Fibroblast of upper back skin (primary cell): ENCODE results near the gene ERCC6L.
A peak's percentile ranks its signal among the peaks of the same experiment; 100 is the strongest.

Source experiments
- DNase-seq: peaks from one replicate; pipeline ENCODE4 v3.0.0-alpha.2; 2013

The ERCC6L gene

GRCh38 chrX:72238721-72239475 lies at the start of gene ERCC6L:
TSS of gene ERCC6L (minus strand) at chrX:72239027. CDS start at chrX:72238911, 116 bp downstream.
- peak; percentile 85 for DNase-seq

DNA sequence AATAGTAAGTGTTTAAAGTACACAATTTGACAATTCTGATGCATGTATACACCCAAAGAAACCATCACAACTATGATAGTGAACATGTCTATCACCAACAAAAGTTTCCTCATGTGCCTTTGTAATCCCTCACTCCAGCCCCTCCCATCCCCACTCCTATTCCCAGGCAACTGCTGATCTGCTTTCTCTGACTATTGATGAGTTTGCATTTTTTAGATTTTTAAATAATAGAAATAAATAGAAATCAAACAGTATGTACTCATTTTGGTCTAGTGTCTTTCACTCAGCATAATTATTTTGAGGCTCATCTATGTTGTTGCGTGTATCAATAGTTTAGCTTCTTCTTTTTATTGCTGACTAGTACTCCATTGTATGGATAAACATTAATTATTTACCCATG lies 43.5 kb upstream of the ERCC6L start:
- no peak for DNase-seq

DNA sequence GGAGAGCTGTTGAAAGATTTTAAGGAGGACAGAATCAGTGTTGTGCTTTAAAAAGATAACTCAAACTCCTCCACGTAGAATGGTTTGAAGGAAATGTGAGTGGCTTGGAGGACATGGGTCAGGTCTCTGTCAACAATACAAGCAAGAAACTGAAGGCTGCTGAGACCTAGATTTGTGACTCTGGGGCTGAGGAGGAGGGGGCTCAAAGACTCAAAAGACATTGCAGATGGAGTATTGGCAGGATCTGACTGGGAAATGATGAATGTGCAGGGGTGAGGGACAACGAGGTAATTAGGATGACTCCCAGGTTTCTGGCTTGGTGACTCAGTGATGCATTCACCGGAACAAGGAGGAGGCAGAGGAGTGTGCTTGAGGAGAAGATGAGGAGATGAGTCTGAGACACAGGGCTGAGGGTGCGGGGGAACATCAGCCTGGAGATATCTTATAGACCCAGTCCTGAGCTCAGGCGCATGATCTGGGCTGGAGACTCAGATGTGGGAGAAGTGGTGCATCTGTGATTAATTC lies 41.6 kb upstream of the ERCC6L start:
- DNase-seq: no peak

DNA sequence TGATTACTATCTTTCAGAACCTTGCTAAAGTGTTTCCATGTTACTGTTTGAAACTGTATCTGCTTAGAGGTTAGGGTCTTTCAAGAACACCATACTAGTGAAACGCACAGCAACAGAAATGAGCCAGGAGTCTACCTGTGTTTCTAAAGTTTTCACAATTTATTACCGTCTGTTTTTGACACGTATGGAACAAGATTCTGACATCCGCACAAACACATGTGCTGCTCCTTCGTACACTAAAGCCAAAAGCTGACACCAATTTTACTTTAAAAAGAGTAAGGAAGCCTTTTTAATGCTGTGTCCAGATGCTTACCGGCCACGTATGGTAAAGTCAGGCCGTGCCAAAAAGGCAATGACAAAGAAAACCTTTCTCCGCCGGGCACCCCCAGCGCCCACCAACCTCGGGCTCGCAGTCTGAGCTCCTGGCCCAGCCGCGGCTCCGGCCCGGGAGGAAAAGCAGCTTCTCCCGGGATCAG lies 37.7 kb upstream of the ERCC6L start:
- no peak for DNase-seq

- DNase-seq: no peak
These were observed 35.7 kb upstream of the ERCC6L start for GRCh38 chrX:72274526-72274925.

- no peak for DNase-seq
These were observed 34.9 kb upstream of the ERCC6L start for GRCh38 chrX:72273718-72274117.

DNA sequence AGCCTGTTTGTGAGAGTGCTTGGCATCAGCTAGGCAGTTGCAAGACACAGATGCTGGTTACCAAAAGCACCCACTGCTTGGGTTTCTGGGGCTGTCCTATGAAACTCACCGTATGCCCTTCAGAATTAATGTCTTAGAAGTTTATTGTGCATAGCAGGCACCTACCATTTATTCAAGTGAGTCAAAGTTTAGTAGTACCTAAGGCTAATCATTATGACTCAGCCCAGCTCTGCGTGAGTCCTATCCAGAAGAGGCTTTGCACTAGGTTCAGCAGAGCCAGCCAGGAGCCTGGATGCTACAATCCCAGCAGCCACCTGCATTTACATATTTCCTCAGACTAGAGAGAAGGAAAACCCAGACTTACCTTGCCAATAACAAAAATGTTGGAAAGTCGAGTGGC lies 34.0 kb upstream of the ERCC6L start:
- no peak for DNase-seq

DNA sequence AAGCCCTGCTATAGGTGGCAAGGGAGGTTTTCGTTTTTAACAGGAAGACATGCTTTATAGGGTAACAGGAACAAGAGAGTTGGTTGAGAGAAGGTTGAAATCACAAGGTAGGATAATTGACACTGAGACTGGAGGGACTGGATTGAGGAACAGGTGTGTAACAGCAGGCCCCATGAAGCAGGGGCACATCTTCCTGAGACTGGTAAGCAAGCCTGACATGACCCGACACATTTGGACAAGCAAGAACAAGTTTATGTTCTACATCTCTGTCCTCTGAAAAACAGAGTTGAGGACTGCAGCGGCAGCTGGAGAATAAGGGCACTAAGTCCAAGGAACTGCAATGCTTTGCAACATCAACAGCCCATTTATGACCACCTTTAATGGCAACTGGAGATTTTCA lies 33.0 kb upstream of the ERCC6L start:
- DNase-seq: no peak

GRCh38 chrX:72271091-72271788 lies 32.4 kb upstream of the ERCC6L start:
- DNase-seq: no peak

- no peak for DNase-seq
These were observed 31.6 kb upstream of the ERCC6L start for GRCh38 chrX:72270316-72270866.

DNA sequence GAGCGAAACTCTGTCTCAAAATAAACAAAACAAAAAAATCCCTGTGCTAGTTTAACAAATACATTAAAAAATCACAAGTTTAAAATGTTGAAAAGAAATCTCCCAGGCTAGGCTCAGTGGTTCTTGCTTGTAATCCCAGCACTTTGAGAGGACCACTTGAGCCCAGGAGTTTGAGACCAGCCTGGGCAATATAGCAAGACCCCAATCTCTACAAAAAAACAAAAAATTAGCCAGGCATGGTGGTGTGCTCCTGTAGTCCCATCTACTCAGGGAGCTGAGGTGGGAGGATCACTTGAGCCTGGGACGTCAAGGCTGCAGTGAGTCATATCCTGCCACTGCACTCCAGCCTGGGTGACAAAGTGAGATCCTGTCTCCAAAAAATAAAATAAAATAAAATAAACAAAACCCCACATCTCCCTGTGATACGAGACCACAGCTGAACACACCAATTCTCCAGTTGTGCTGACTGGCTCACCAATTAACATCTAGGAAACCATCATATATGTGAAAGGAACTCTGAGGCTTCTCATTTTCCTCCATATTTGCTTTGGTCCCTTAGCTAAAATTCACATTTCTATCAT lies 30.9 kb upstream of the ERCC6L start:
- DNase-seq: peak; percentile 44

GRCh38 chrX:72268597-72269365 lies 30.0 kb upstream of the ERCC6L start:
- DNase-seq: peak; percentile 63

- DNase-seq: no peak
These were observed 26.4 kb upstream of the ERCC6L start for GRCh38 chrX:72265263-72265662.

DNA sequence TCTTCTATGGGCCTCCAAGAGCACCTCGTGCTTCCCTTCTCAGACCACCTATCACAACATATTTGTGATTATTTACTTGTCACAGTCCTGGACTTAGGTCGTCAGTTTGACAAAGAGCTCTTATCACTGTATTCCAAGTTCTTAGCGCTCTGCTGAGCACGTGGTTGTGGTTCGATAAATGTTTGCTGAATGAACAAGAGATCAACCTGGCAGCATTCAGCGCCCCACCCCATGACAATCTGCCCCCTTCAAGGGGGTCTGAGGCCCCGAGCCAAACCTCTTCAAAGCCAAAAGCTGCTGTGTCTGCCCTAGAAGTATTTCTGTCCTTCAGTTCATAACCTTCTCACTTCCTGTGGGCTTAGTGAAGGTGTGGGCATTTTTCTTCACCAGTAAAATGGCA lies 23.2 kb upstream of the ERCC6L start:
- DNase-seq: no peak

DNA sequence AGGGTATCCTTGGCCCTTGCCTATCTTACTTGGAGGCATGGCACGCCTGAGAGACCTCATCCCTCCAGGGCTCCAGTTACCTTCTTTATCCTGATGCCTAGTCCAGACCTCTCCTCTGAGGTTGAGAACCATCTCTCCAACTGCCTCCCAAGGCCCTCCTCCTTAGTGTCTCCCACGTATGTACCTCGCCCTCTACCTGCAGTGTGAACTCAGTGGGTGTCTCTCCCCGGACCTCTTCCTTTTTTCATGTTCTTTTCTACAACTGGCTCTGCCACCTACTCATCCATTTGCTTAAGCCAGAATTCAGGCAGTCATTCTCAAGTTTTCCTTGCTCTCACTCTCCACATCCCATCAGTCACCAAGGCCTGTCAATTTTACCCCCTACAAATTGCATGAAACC lies 21.6 kb upstream of the ERCC6L start:
- DNase-seq: no peak

GRCh38 chrX:72258174-72258573 lies 19.3 kb upstream of the ERCC6L start:
- peak; percentile 84 for DNase-seq

DNA sequence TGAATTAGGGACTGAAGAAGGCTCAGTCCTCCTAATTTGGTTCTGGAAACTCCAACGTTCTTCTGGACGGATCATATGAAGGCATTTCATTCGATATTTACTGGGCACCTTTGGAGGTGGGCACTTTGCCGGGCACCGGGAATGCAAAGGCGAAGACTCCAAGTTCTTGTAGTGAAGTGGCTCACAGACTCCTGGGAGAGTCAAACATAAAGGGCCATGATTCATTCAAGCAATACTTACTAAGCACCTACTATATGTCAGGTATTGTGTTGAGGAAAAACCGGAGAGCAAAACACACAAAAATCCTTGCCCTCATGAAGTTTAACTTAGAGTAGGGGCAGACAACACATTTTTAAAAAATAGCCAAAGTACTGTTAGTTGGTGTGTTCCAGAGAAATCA lies 17.0 kb upstream of the ERCC6L start:
- no peak for DNase-seq

GRCh38 chrX:72255445-72255844 lies 16.6 kb upstream of the ERCC6L start:
- no peak for DNase-seq

GRCh38 chrX:72254816-72255215 lies 16.0 kb upstream of the ERCC6L start:
- DNase-seq: no peak

- DNase-seq: no peak
These were observed 14.9 kb upstream of the ERCC6L start for GRCh38 chrX:72253686-72254085.

DNA sequence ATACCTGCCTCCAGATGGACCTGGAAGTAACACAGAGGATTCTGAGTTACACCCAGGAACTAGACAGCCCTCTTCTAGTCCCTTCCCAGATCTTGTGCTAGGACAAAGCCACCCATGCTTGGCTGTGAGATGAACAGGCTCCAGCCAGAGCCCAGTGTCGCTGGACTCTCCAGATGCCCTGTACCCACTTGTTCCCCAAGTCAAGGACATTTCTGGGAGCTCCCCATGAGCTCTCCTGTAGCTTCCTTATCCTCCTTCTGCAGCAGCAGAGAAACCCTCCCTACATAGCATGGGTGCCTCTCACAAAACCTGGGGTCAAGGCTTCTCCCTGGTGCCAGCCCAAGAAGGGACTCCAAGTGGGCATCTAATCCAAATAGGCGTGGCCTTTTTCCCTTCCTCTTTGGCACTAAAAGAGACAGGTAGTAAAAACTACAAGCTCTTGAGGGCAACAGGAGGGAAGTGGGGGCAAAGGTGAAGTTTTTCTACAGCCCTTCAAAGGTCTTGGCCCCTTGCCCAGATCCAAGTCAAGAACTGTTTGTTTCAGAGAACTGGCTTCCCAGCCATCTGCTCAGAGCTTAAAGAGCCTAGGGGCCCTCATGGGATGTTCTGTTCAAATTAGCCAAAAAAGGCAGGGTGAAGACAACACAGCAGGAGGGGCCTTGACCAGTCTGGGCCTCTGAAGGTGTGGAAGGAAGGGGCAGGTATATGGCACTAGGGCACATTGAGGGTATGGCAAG lies 8.5 kb upstream of the ERCC6L start:
- DNase-seq: no peak
